RWPE2 (cell line): ENCODE data around the gene SLC26A2.

ENCODE experiments used
- ATAC-seq: fragments of 200-7000 bp; cut with Tn5 transposase; 3 replicates; pipeline ENCODE4 v1.9.1; 2021; ENCODE audit warnings: low read depth
- DNase-seq: peaks from one replicate; pipeline ENCODE4 v3.0.0-alpha.2; 2020; ENCODE audit warnings: low spot score
- H3K27ac ChIP-seq: fragments of 450-650 bp; 2 replicates; pipeline ENCODE4 v1.5.1; 2017; ENCODE audit warnings: mild to moderate bottlenecking; ENCODE audit not compliant: poor library complexity, severe bottlenecking
- H3K27me3 ChIP-seq: fragments of 250-450 bp; sonication (Bioruptor Pico); 2 replicates; pipeline ENCODE4 v1.5.1; 2021; ENCODE audit warnings: mild to moderate bottlenecking, moderate library complexity; ENCODE audit not compliant: insufficient read depth, poor library complexity, severe bottlenecking
- H3K36me3 ChIP-seq: fragments of 250-450 bp; sonication (Bioruptor Pico); 2 replicates; pipeline ENCODE4 v1.5.1; 2020; ENCODE audit warnings: low read depth, mild to moderate bottlenecking, moderate library complexity
- H3K4me1 ChIP-seq: fragments of 250-450 bp; sonication (Bioruptor Pico); 2 replicates; pipeline ENCODE4 v1.5.1; 2021; ENCODE audit warnings: mild to moderate bottlenecking, moderate library complexity; ENCODE audit not compliant: insufficient read depth, poor library complexity, severe bottlenecking
- H3K4me3 ChIP-seq: fragments of 250-450 bp; sonication (Bioruptor Pico); 2 replicates; pipeline ENCODE4 v1.5.1; 2021; ENCODE audit warnings: mild to moderate bottlenecking, moderate library complexity; ENCODE audit not compliant: severe bottlenecking
- H3K9me3 ChIP-seq: fragments of 250-450 bp; sonication (Bioruptor Pico); 2 replicates; pipeline ENCODE4 v1.5.1; 2021; ENCODE audit warnings: mild to moderate bottlenecking, moderate library complexity; ENCODE audit not compliant: severe bottlenecking
- CTCF ChIP-seq: fragments of 450-650 bp; IDR thresholded peaks from one replicate; pipeline ENCODE4 v1.5.1; 2017; ENCODE audit warnings: mild to moderate bottlenecking, moderate library complexity; ENCODE audit not compliant: poor library complexity, severe bottlenecking

SLC26A2 gene

GRCh38 chr5:149944666-149945065 is 15.9 kb upstream of the SLC26A2 start, which contains the start of gene PDE6A:
PDE6A (minus strand) TSS chr5:149944793; CDS start chr5:149944673, 120 bp downstream.
- ATAC-seq: no peak; the same call in 2 of the 3 replicates

GRCh38 chr5:149946118-149946517 is 14.4 kb upstream of the SLC26A2 start:
- peaks cover 20% of the 10 kb centered on the region for H3K4me1 ChIP-seq
- TF ChIP-seq CTCF: no peak
- DNase-seq: no peak
- no peak overlapping the region for H3K4me3 ChIP-seq
- no peak overlapping the region for H3K27ac ChIP-seq
- H3K9me3 ChIP-seq: no peaks in the 10 kb centered on the region
- no peaks in the 10 kb centered on the region for H3K36me3 ChIP-seq
- ATAC-seq: no peak
- no peaks in the 10 kb centered on the region for H3K27me3 ChIP-seq

More at GRCh38 chr5:149944666-149945065, 15.9 kb upstream of the SLC26A2 start, which contains the start of gene PDE6A:
- no peaks in the 10 kb centered on the region for H3K27me3 ChIP-seq
- H3K4me1 ChIP-seq: peaks cover 32% of the 10 kb centered on the region
- H3K9me3 ChIP-seq: no peaks in the 10 kb centered on the region
- no peak for TF ChIP-seq CTCF
- no peak for DNase-seq
- H3K4me3 ChIP-seq: no peak within 1 kb of the TSS
- peak within 1 kb of the TSS; percentile 99 for H3K27ac ChIP-seq
- no peaks in the 10 kb centered on the region for H3K36me3 ChIP-seq

GRCh38 chr5:149948993-149949392 is 11.6 kb upstream of the SLC26A2 start:
- no peak for DNase-seq
- H3K9me3 ChIP-seq: no peaks in the 10 kb centered on the region
- no peak overlapping the region for H3K4me3 ChIP-seq
- H3K4me1 ChIP-seq: peaks cover 5% of the 10 kb centered on the region
- TF ChIP-seq CTCF: no peak
- ATAC-seq: peak; percentile 61; the same call in 2 of the 3 replicates
- no peaks in the 10 kb centered on the region for H3K36me3 ChIP-seq
- no peaks in the 10 kb centered on the region for H3K27me3 ChIP-seq
- no peak overlapping the region for H3K27ac ChIP-seq

- TF ChIP-seq CTCF: no peak
- H3K4me3 ChIP-seq: no peak overlapping the region
- ATAC-seq (no peak), DNase-seq (no peak)
- H3K36me3 ChIP-seq: no peaks in the 10 kb centered on the region
- no peaks in the 10 kb centered on the region for H3K27me3 ChIP-seq
- H3K9me3 ChIP-seq: no peaks in the 10 kb centered on the region
- peaks cover 5% of the 10 kb centered on the region for H3K4me1 ChIP-seq
- H3K27ac ChIP-seq: no peak overlapping the region
Measured at GRCh38 chr5:149951138-149951749, 9.3 kb upstream of the SLC26A2 start.

- Histone ChIP-seq H3K36me3 (no peaks in the 10 kb centered on the region), H3K27me3 (no peaks in the 10 kb centered on the region), H3K27ac (no peak overlapping the region), H3K9me3 (no peaks in the 10 kb centered on the region), H3K4me1 (peaks cover 5% of the 10 kb centered on the region), H3K4me3 (no peak overlapping the region)
- ATAC-seq (no peak), DNase-seq (no peak)
- no peak for TF ChIP-seq CTCF
Measured at GRCh38 chr5:149953436-149954121, 7.0 kb upstream of the SLC26A2 start.
